Glutamatergic neuron (in vitro differentiated cells): ENCODE measurements around the gene TMBIM1. TPM values are rescaled to one million over a fixed set of nuclear protein-coding genes. Genes with fewer than 3 reads are reported as not detected.
A peak's percentile ranks its signal among the peaks of the same experiment; 100 is the strongest.

Experiments
- DNase-seq: peaks from one replicate; pipeline ENCODE4 v3.0.0; 2022
- H3K27ac Mint-ChIP-seq: one replicate; pipeline ENCODE4 v1.8.0; 2020; ENCODE audit warnings: mild to moderate bottlenecking, mixed read lengths, inconsistent platforms; ENCODE audit not compliant: unreplicated experiment
- H3K27me3 Mint-ChIP-seq: one replicate; pipeline ENCODE4 v1.8.0; 2020; ENCODE audit warnings: mild to moderate bottlenecking, moderate library complexity, mixed read lengths, inconsistent platforms; ENCODE audit not compliant: unreplicated experiment
- H3K36me3 Mint-ChIP-seq: one replicate; pipeline ENCODE4 v1.8.0; 2020; ENCODE audit warnings: mild to moderate bottlenecking, mixed read lengths, inconsistent platforms; ENCODE audit not compliant: unreplicated experiment
- H3K4me1 Mint-ChIP-seq: one replicate; pipeline ENCODE4 v1.8.0; 2020; ENCODE audit warnings: mild to moderate bottlenecking, low read depth, mixed read lengths, inconsistent platforms; ENCODE audit not compliant: unreplicated experiment
- H3K4me3 Mint-ChIP-seq: one replicate; pipeline ENCODE4 v1.8.0; 2020; ENCODE audit warnings: mild to moderate bottlenecking, mixed read lengths, inconsistent platforms; ENCODE audit not compliant: unreplicated experiment
- H3K9me3 Mint-ChIP-seq: one replicate; pipeline ENCODE4 v1.8.0; 2020; ENCODE audit warnings: mild to moderate bottlenecking, moderate library complexity, mixed read lengths, inconsistent platforms; ENCODE audit not compliant: unreplicated experiment
- CTCF ChIP-seq: fragments of 200-600 bp; sonication (generic); IDR thresholded peaks from one replicate; pipeline ENCODE4 v1.5.0; 2021; ENCODE audit not compliant: partially characterized antibody, unreplicated experiment
- total RNA-seq: library from RNA; stranded (reverse); fragmentation: NEBNext Ultra II Directional; extraction: Animal tissue kit (Norgen Biotek cat#: 25700); gene quantifications from one replicate; pipeline ENCODE4 v1.2.1, GENCODE V29; 2021; ENCODE audit not compliant: unreplicated experiment

Gene TMBIM1
- total RNA-seq, 1 donor from 2014 or later: 1.8 TPM

- DNase-seq: no peak
- Mint-ChIP-seq H3K4me1 (peaks cover 22% of the 10 kb centered on the region), H3K27me3 (peaks cover 9% of the 10 kb centered on the region), H3K4me3 (peak overlapping the region; percentile 11), H3K36me3 (peaks cover 4% of the 10 kb centered on the region), H3K9me3 (peaks cover 2% of the 10 kb centered on the region), H3K27ac (no peak overlapping the region)
- no peak for TF ChIP-seq CTCF
These were observed 28.3 kb downstream of the TMBIM1 start for GRCh38 chr2:218263817-218264641.

- Mint-ChIP-seq H3K27me3 (peaks cover 10% of the 10 kb centered on the region), H3K9me3 (peaks cover 3% of the 10 kb centered on the region), H3K4me3 (no peak overlapping the region), H3K27ac (no peak overlapping the region), H3K4me1 (peaks cover 26% of the 10 kb centered on the region), H3K36me3 (peaks cover 4% of the 10 kb centered on the region)
- TF ChIP-seq CTCF: no peak
- DNase-seq: no peak
These were observed 29.4 kb downstream of the TMBIM1 start for GRCh38 chr2:218262631-218263586.

GRCh38 chr2:218262237-218262600 is 30.1 kb downstream of the TMBIM1 start:
- TF ChIP-seq CTCF: no peak
- Mint-ChIP-seq H3K27me3 (peaks cover 14% of the 10 kb centered on the region), H3K4me3 (no peak overlapping the region), H3K9me3 (peaks cover 3% of the 10 kb centered on the region), H3K27ac (no peak overlapping the region), H3K4me1 (peaks cover 28% of the 10 kb centered on the region), H3K36me3 (peaks cover 4% of the 10 kb centered on the region)
- DNase-seq: no peak

GRCh38 chr2:218261423-218262236 is 30.7 kb downstream of the TMBIM1 start:
- peaks cover 14% of the 10 kb centered on the region for H3K27me3 Mint-ChIP-seq
- H3K4me1 Mint-ChIP-seq: peaks cover 28% of the 10 kb centered on the region
- DNase-seq: peak; percentile 69
- H3K4me3 Mint-ChIP-seq: peak overlapping the region; percentile 80
- no peak for TF ChIP-seq CTCF
- peaks cover 4% of the 10 kb centered on the region for H3K36me3 Mint-ChIP-seq
- H3K9me3 Mint-ChIP-seq: peaks cover 3% of the 10 kb centered on the region
- H3K27ac Mint-ChIP-seq: peak overlapping the region; percentile 95
